ELR (cell line): ENCODE data around the gene CHD6.

Source experiments
- DNase-seq: peaks from one replicate; pipeline ENCODE4 v3.0.0-alpha.2; 2015; ENCODE audit warnings: low read depth

The CHD6 gene

DNA sequence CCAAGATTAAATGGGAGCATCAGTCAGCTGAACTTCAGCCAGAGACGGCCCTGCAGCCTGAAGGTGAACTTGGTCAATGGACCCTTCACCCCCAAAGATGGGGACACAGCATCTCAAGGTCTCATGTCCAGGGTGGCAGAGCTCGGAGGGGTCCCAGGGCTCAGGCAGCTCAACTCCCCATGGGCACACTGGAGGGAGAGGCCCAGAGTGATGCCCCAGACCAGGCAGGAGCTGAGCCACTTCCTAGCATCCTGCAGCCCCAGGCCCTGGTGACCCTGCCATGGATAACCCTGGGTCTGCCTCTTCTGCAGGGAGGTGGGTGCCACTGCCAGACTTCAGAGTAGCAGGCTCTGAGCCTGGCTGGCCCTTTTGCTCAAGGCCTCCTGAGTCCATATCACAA is 224.1 kb downstream of the CHD6 start:
- no peak for DNase-seq

DNA sequence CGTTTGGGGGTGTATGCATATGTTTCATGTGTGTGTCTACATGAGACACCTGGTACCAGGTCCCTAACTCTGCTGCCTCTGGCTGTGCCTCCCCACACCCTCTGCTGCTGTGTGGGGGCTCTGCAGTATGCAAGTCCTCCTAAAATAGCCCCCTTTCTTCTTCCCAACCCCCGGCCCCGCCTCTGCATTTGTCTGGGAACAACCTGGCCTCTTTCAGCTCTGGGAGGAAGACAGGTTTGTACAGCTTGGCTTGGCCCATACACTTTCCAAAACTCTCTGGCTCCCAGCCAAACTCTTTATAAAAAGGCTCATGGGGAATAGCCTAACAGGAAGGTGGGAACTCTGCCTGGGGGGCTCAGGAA is 224.5 kb downstream of the CHD6 start:
- DNase-seq: no peak

DNA sequence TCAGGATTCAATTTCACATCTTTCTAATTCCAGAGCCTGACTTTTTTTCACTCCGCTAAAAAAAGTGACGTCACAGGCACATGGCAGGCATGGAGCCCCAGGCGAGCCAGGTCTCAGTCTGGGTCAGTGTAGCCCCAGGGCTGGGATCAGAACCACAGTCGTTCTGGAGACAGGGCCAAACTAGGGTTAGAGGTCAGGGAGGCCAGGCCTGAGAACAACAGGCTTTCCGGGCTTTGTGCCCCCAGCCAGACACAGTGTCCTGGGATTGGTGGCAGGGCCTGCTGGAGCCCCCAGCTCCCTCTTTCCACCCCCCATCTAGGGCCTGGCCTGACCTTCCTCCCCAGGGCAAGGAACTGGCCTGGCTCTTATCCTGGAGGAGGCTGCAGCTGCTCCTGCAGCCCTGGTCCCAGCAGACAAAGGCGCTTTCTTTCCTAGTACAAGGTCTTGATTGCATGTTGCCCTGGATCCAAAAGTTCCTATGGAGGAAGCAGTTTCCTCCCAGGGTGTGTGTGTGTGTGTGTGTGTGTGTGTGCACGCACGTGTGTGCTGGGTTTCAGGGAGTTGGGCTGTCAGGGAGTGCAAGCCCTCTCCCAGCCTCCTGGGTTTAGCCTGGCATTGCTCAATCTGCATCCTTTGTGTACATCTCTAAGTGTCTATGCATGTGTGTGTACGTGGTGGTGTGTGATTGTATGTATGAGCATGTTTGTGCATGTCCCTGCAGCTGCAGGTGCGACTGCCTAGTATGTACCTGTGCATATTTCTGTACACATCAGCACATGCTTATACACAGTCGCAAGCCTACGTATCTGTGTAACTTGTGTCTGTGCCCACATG is 225.1 kb downstream of the CHD6 start:
- peak; percentile 30 for DNase-seq

DNA sequence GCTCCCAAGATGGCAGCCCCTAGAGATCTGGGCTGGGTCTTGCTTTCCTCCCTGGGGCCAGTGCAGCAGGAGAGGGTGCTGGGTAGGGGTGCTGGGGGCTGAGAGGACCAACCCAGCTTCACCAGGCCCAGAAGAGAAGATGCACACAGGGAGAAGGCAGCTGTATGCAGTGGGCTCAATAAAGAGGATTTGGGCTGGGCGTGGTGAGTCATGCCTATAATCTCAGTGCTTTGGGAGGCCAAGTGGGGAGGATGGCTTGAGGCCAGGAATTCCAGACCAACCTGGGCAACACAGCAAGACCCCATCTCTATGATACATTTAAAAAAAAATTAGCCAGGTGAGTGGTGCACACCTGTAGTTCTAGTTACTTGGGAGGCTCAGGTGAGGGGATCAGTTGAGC is 225.9 kb downstream of the CHD6 start:
- DNase-seq: peak; percentile 16

DNA sequence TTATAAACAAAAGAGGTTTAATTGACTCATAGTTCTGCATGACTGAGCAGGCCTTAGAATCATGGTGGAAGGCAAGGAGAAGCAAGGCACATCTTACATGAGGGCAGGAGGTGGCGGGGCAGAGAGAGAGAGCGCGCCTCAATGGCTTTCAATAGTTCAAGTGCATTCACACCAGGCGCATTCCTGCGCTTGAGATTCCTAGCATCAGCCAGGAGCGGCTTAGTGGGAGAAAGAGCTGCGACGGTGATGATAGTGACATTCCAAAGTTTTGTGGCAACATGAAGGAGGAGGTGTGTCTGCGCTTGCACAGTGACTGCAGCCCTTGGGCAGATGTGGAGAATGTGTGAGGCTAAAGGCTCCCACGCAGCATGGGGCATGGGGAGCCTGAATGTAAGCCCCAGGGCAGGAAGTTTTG is 226.6 kb downstream of the CHD6 start:
- DNase-seq: peak; percentile 66

DNA sequence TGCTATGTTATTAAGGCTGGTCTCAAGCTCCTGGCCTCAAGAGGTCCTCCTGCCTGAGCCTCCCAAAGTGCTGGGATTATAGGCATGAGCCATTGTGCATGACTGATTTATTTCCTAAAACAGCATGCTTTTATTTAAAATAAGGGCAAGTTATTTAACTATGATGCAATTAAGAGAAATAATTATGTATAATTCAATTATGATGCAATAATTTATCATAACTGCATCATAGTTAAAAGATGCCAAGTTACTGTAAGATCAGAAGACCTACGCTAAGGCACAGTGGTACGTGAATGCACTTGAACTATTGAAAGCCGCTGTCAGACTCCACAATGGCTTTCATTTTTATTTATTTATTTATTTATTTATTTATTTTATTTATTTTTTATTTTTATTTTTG is 227.3 kb downstream of the CHD6 start:
- no peak for DNase-seq

DNA sequence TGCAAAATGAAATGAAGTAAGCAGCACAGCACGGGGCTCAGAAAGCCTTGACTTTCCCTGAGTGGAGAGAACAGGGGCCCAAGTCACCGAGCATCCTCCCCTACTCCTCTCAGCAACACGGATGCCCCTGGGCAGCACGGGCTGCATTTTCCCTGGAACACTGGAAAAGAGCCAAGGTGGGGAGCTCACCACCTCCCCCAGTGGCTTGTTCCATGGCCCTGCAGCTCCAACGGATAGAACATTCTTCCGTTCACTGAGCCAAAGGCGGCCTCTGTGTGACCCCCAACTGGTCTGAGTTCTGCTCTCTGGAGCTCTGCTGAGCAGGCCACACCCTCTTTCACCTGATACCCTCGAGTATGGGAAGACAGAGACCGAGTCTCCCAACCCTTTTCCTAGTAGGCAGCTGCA is 230.7 kb downstream of the CHD6 start:
- peak; percentile 33 for DNase-seq

DNA sequence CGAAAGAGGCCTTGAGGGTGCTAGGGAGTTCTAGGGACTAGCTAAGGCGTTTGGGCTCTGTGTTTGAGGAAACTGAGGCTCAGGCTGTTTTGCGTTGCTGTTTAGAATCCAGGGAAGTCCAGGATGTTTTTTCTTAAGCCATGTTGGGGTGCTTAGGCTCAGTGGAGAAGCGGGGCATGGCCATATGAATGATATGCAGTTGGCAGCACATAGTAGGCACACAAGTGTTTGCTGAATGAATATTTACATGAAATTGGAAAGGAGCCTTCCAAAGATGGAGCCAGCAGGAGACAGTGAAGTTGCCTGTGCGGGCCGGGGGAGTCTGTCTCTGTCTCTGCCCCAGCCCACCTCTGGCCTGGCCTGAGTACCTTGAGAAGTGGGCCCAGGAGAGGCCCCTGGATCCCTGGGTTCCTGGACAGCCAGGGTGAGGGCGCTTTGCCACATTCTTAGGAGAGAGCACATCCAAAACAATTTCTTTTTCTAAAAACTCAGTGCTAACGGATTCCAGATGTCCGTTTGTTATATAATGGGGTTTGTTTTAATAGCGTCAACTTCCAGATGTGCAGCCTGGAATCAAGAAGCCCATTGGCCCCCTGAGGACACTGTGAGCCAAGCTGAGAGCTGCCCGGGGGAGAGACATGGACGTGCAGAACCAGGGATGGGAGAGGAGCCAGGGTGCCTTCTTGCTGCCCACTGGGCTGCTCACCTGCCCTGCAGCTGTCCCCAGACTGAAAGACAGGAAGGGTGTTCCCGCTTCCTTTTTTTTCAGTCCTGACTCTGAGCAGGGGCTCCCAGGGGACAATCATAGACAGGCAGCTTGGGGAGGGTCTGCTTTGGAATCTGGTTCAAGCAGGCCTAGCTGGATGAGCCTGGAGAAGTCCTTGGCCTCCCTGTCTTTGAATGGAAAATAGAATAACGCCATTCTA is 231.4 kb downstream of the CHD6 start:
- no peak for DNase-seq

DNA sequence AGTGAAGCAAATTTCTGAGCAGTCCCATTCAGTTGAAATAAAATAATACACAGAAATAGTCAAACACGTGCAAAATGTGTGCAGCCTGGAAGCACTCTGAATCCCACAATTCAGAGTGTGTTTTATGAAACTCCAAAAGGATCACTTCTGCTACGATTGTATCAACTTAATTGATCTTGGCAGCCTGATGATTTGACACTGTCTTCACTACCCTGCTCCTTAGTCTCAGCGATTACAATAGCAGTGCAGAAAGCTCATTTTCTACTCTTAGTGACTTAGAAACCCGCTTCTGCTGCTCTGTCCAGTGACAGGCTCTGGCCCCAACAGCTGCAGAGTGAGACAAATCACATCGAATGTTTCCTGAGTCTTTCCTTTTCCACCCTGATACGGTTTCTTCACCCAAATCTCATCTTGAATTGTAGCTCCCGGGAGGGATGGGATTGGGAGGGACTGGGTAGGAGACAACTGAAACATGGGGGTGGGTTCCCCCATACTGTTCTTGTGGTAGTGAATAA is 235.3 kb downstream of the CHD6 start:
- DNase-seq: no peak

DNA sequence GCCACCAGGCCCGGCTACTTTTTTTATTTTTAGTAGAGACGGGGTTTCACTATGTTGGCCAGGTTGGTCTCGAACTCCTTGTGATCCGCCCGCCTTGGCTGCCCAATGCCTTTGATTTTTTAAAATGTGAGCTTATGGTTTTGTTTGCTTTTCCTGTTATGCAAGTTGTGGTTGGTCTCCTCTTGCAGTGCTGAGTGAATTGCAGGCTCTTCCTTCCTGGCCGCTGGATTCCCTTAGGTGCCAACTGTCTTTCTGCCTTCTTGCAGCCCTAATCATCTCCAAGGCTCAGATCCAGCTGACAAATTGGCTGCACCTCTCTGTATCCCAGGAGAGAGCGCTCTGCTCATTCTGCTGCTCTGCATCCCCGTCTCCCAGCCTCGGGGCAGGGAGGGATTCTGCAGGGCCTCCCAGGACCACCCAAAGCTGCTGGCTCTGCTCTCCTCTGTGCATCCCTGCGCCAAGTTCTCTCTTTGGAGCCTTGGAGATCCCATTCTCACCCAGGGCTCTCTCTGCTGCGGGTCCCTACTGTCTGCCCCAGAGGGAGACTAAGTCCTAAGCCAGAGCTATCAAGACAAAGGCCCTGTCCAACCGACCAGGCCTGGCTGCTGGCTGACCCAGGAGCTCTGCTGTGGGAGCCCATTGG is 237.5 kb downstream of the CHD6 start:
- DNase-seq: no peak

DNA sequence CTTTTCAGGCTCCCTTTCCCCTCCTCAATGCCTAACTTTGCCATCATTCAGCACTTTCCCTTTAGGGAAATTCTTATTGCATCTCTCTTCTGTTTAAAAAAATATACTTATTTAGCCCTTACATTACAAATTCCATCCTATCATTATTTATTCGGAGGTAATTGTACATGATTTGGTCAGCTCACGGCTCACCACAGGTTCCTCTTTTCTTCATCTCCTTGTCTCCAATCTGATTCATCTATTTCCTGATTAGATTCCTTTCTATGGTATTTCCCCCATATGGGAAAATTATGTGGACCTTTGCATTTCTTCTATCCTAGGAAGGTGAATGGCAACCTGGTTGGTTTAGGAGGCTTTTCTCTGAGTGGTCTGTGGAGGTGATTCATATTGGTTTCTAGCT is 238.6 kb downstream of the CHD6 start:
- no peak for DNase-seq

DNA sequence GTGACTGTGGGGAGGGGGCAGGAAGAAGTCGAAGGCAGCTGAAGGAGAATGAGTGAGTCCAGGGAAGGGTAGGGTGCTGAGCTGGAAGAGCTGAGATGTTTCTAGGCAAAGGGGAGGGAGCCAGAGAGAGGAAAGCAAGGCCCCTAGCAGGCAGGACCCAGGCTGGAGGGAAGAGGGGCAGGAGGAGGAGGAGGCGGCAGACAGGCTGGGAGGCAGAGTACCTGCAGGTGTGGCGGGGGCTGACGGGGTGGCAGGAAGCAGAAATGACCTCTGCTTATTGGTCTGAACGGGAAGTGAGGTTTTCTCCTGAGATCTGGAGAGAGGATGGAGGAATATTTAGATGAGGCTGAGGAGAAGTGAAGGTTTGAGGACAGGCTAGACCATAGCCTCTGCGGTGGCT is 240.9 kb downstream of the CHD6 start:
- DNase-seq: no peak

DNA sequence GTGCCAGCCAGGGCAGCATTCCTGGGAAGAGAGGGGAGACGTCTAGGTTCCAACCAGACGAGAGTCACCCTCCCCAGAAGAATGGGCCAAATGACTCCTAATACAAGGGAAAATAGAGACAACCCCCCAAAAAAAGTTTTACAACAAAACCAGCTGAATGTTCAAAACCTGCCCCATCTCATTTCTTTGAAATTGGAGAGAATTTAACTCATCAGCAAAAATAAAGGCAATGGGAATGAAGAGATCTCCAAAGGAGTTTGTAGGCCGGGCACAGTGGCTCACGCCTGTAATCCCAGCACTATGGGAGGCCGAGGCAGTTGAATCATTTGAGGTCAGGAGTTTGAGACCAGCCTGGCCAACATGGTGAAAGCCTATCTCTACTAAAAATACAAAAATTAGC is 241.8 kb downstream of the CHD6 start:
- DNase-seq: no peak

DNA sequence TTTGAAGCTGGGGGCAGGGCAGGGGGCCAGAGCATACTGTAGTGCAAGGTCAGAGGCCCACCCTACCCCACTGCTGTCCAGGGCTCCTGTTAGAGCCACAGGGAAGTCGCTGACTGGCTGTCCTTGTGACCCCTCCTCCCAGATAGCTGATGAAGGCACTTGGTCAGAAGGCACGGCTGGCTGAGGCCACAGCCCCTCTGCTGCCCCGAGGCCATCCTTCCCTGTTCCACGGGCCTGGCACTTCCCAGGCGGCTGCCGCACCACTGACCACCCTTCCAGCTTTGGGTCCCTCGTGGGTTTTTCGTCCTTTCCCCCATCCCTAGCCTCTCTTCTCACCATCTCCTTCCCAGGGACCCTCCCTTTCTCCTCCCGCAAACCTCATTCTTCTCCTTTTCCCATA is 242.3 kb downstream of the CHD6 start:
- no peak for DNase-seq

DNA sequence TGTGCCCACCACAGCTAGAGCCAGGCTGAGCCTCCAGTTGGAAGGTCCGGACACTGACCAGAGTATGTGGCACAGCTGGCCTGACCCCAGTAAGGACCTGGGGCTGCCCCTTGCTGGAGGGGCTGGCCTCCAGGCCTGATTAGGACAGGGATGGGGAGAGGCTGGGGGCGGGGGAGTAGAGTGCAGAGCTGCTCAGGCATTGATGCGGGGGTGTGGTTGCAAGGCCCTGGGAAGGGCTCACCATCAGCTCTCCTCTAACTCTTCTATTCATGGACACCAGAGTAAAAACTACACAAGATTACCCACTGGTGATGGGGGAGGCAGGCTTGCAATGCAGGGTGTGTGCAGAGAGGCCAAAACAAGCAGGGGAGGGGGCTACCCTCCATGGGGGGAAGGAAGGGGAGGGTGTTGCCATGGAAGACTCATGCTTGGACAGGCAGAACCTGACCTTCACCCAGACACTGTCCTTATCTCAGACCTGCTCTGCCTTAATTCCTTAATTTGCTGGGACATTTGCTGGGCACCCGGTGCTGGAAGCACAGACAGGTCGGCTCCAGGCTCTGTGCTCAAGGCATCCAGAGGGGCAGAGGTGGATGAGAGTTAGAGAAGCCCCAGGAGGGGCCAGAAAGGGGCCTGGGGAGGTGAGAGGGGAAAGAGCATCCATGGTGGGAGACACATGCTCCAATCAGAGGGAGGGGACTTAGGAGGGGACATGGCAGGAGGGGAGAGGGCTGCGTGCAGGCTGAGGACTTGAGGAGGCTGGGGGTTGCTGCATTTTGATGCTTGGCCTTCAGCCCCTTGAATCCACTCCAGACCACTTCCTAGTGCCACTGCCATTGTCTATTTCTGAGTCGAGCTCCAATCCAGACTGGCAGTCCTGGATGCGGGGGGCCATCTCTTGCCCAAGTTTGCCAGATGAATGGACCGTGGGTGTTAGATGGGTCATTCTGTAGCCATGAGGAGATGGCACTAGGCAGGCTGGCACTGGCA is 244.0 kb downstream of the CHD6 start:
- DNase-seq: no peak

DNA sequence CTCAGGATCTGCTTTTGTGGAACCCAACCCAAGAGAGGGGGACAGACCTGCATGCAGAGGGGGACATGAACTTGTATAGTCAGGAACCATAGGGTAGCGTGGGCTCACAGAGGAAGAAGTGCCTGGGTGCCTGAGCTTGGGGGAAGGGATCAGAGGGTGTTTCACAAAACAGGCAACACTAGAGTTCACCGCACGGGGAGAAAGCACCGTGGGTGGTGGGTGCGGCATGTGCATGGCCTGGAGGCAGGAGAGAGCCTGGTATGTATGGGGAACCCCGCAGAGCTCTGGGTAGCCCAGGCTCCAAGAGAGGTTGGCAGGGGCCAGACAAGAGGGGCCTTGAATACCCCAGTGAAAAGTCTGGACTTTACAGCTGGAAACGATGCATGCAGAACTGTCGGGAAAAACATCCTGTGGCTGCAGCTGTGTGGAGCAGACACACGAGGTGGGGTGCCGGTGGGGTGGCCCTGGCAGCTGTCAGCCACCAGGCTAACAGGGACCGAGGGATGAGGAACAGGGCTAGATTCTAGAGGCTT is 244.9 kb downstream of the CHD6 start:
- no peak for DNase-seq

DNA sequence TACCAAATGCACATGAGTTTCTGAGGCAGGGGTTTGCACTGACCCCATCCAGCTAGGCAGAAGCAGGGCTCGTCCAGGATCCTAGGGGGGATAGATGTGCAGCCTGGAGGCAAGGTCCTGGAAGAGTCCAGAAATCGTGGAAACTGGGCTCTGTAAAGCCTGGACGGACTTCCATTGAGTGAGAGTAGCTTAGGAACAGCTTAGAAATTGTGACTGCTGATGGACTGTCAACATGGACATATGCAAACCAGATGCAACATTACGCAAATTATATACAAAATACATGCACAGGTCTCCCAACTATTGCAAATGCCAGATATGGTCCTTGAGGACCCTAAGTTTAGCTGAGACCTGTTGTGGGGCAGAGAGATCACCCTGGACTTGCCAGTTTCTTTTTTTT is 246.8 kb downstream of the CHD6 start:
- DNase-seq: no peak

DNA sequence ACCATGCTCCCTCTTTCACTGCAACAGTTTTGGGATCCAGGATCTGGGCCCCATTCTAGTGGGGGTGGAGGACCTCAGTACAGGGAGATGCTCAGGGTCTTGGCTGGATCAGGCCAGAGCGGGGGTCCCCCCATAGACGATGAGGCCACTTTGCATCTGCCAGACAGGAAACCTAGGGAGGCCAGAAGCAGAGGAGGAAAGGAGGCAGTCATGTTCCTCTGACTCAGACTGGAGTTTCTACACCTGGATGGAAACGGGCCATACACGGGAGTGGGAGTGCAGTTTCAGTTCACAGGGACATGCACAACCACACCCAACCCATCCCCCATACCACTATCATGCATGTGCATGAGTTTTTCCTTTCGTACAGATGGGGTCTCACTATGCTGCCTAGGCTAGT is 248.0 kb downstream of the CHD6 start:
- DNase-seq: no peak

DNA sequence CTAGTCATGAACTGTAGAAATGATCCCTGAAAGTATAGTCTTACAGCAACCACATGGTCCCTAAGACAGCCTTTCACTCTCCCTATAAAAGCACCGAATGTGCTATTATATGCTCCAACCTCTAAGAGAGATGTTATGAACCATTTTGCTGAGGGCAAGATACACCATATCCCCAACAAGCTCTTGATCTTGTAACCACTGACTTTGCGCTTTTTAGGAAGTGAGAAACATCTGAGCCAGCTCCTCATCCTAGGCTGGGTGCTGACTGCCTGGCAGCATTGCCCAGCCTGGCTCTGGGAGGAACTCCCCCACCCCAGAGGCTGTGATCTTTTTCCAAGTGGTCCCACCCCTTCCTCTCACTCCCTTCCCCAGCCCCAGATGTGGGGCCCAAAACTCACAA is 248.5 kb downstream of the CHD6 start:
- no peak for DNase-seq

DNA sequence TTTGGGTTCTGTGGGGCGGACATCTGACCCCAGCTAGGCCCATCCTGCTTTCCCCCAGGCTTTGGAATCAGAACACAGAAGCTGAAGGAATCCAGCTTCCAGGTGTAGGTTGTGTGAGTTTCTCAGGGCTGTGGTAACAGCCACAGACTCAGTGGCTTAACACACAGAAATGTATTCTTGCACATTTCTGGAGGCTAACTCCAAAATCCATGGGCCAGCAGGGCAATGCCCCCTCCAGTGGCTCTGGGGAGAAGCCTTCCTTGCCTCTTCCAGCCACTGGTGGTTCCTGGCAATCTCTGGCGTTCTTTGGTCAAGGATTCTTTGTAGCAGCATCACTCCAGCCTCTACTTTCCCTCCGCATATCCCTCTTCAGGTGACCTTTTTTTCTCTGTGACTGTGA is 250.2 kb downstream of the CHD6 start:
- DNase-seq: no peak

DNA sequence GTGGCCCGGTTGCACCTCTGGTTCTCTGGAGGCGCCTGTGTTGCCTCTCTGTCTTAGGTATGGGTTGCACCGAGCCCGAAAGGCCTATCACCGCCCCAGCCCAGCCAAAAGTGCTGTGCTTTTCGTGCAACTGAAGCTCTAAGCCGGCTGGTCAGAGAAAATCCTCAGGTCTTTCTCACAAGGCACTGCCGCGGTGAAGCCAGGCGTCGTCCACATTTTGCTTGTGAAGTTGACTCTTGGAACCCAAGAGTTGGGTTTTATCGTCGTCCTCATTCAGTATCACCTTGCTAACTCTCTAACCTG is 250.8 kb downstream of the CHD6 start:
- no peak for DNase-seq
